Natural killer cell treated with Interleukin-12 subunit alpha and Interleukin-12 subunit beta and Interleukin-15 and Interleukin-18, amount 100 ng/mL, for 72 hours (primary cell): ENCODE data around the gene L1CAM. TPM values are rescaled to one million over a fixed set of nuclear protein-coding genes. Genes with fewer than 3 reads are reported as not detected.

ENCODE experiments used
- ATAC-seq, 2 donors: fragments of 150-1000 bp; cut with Tn5 transposase in 1 of 2; sonication (Bioruptor Pico), chemical (Tn5 transposase) in 1 of 2; 2 replicates each; pipeline ENCODE4 v1.10.0; 2021
- DNase-seq: peaks from one replicate; pipeline ENCODE4 v3.0.0; 2022; ENCODE audit warnings: low spot score
- H3K27ac Mint-ChIP-seq, 2 donors: 1 replicate in 1 of 2; 2 replicates in 1 of 2; pipeline ENCODE4 v1.8.0; 2022; ENCODE audit warnings: mixed read lengths in 2 of 2, mild to moderate bottlenecking in 1 of 2, moderate library complexity in 1 of 2
- H3K27me3 Mint-ChIP-seq, 2 donors: 1 replicate in 1 of 2; 2 replicates in 1 of 2; pipeline ENCODE4 v1.8.0; 2022; ENCODE audit warnings: mixed read lengths in 2 of 2
- H3K36me3 Mint-ChIP-seq: one replicate; pipeline ENCODE4 v1.8.0; 2022; ENCODE audit warnings: mixed read lengths
- H3K4me1 Mint-ChIP-seq, 2 donors: 1 replicate in 1 of 2; 2 replicates in 1 of 2; pipeline ENCODE4 v1.8.0; 2022; ENCODE audit warnings: low read depth in 2 of 2, mixed read lengths in 2 of 2, mild to moderate bottlenecking in 1 of 2
- H3K4me3 Mint-ChIP-seq: one replicate; pipeline ENCODE4 v1.8.0; 2022; ENCODE audit warnings: mixed read lengths
- H3K9me3 Mint-ChIP-seq: 2 replicates; pipeline ENCODE4 v1.8.0; 2022; ENCODE audit warnings: mixed read lengths
- total RNA-seq, 2 donors: library from RNA; stranded (reverse); gene quantifications; one replicate each; pipeline ENCODE4 v1.2.3, GENCODE V29; 2022

The L1CAM gene
- total RNA-seq, 2 donors from 2014 or later: 0.74 to 1.2 TPM

GRCh38 chrX:153903991-153904957 lies 18.3 kb upstream of the L1CAM start, which contains the start of gene AVPR2:
Gene AVPR2 (plus strand): TSS chrX:153904673. CDS start chrX:153905146, 473 bp downstream.
- Mint-ChIP-seq H3K36me3 (no peaks in the 10 kb centered on the region), H3K27ac (peak within 1 kb of the TSS; percentile 7 to 12), H3K27me3 (peaks cover 0 to 5% of the 10 kb centered on the region in 2 donors), H3K9me3 (no peaks in the 10 kb centered on the region), H3K4me1 (peaks cover 33 to 45% of the 10 kb centered on the region in 2 donors), H3K4me3 (peak within 1 kb of the TSS; percentile 22)
- no peak for ATAC-seq
- peak; percentile 59 for DNase-seq

GRCh38 chrX:153903238-153903980 lies 17.4 kb upstream of the L1CAM start:
- Mint-ChIP-seq H3K4me3 (peak overlapping the region; percentile 22), H3K9me3 (no peaks in the 10 kb centered on the region), H3K4me1 (peaks cover 33 to 48% of the 10 kb centered on the region in 2 donors), H3K36me3 (no peaks in the 10 kb centered on the region), H3K27ac (peak overlapping the region; percentile 7 to 12), H3K27me3 (peaks cover 0 to 8% of the 10 kb centered on the region in 2 donors)
- peak; percentile 51 for DNase-seq
- no peak for ATAC-seq

- Mint-ChIP-seq H3K9me3 (no peaks in the 10 kb centered on the region), H3K27me3 (peaks cover 0 to 8% of the 10 kb centered on the region in 2 donors), H3K4me3 (no peak overlapping the region), H3K27ac (no peak overlapping the region), H3K4me1 (peaks cover 33 to 48% of the 10 kb centered on the region in 2 donors), H3K36me3 (no peaks in the 10 kb centered on the region)
- ATAC-seq (no peak), DNase-seq (peak; percentile 16)
These were observed 16.4 kb upstream of the L1CAM start for GRCh38 chrX:153902385-153902784.

GRCh38 chrX:153901753-153902140 lies 15.8 kb upstream of the L1CAM start:
- Mint-ChIP-seq H3K9me3 (no peaks in the 10 kb centered on the region), H3K4me3 (peak overlapping the region; percentile 50), H3K4me1 (peaks cover 33 to 47% of the 10 kb centered on the region in 2 donors), H3K36me3 (no peaks in the 10 kb centered on the region), H3K27ac (peak overlapping the region; percentile 6 to 27), H3K27me3 (peaks cover 0 to 8% of the 10 kb centered on the region in 2 donors)
- peak; percentile 50 for DNase-seq
- no peak for ATAC-seq

GRCh38 chrX:153900831-153901752 lies 15.1 kb upstream of the L1CAM start:
- H3K36me3 Mint-ChIP-seq: no peaks in the 10 kb centered on the region
- H3K4me3 Mint-ChIP-seq: peak overlapping the region; percentile 50
- H3K27me3 Mint-ChIP-seq: peaks cover 0 to 8% of the 10 kb centered on the region in 2 donors
- peak overlapping the region; percentile 6 to 27 for H3K27ac Mint-ChIP-seq
- H3K9me3 Mint-ChIP-seq: no peaks in the 10 kb centered on the region
- H3K4me1 Mint-ChIP-seq: peaks cover 31 to 40% of the 10 kb centered on the region in 2 donors
- ATAC-seq: peak; percentile 85 to 92
- peak; percentile 83 for DNase-seq

GRCh38 chrX:153897899-153898298 lies 11.9 kb upstream of the L1CAM start:
- Mint-ChIP-seq H3K36me3 (no peaks in the 10 kb centered on the region), H3K4me1 (peaks cover 17 to 25% of the 10 kb centered on the region in 2 donors), H3K27me3 (peaks cover 0 to 18% of the 10 kb centered on the region in 2 donors), H3K27ac (no peak overlapping the region), H3K9me3 (no peaks in the 10 kb centered on the region), H3K4me3 (no peak overlapping the region)
- no peak for DNase-seq
- ATAC-seq: no peak

- Mint-ChIP-seq H3K27ac (no peak overlapping the region), H3K27me3 (peaks cover 8 to 30% of the 10 kb centered on the region in 2 donors), H3K36me3 (no peaks in the 10 kb centered on the region), H3K9me3 (no peaks in the 10 kb centered on the region), H3K4me3 (no peak overlapping the region), H3K4me1 (peaks cover 0 to 6% of the 10 kb centered on the region in 2 donors)
- ATAC-seq: no peak
- DNase-seq: no peak
These were observed 3.1 kb upstream of the L1CAM start for GRCh38 chrX:153889123-153889522.

- peaks cover 8 to 25% of the 10 kb centered on the region in 2 donors for H3K27me3 Mint-ChIP-seq
- no peak overlapping the region for H3K27ac Mint-ChIP-seq
- no peaks in the 10 kb centered on the region for H3K36me3 Mint-ChIP-seq
- H3K9me3 Mint-ChIP-seq: no peaks in the 10 kb centered on the region
- ATAC-seq (peak in 1 of 2 donors; percentile 24), DNase-seq (no peak)
- H3K4me1 Mint-ChIP-seq: peaks cover 0 to 4% of the 10 kb centered on the region in 2 donors
- H3K4me3 Mint-ChIP-seq: no peak overlapping the region
These were observed 2.4 kb upstream of the L1CAM start for GRCh38 chrX:153888344-153888743.

- Mint-ChIP-seq H3K4me1 (peaks cover 0 to 3% of the 10 kb centered on the region in 2 donors), H3K36me3 (no peaks in the 10 kb centered on the region), H3K4me3 (peak overlapping the region; percentile 32), H3K27me3 (peaks cover 11 to 18% of the 10 kb centered on the region in 2 donors), H3K27ac (no peak overlapping the region), H3K9me3 (no peaks in the 10 kb centered on the region)
- ATAC-seq (no peak), DNase-seq (no peak)
These were observed 1.4 kb upstream of the L1CAM start for GRCh38 chrX:153887385-153887784.

- H3K36me3 Mint-ChIP-seq: no peaks in the 10 kb centered on the region
These were observed 942 bp upstream of the L1CAM start for GRCh38 chrX:153886915-153887314.

GRCh38 chrX:153885208-153885787 lies 675 bp downstream of the L1CAM start:
- Mint-ChIP-seq H3K27ac (no peak overlapping the region), H3K27me3 (peaks cover 15 to 17% of the 10 kb centered on the region in 2 donors)
- no peak for DNase-seq

More at GRCh38 chrX:153886915-153887314, 942 bp upstream of the L1CAM start:
- DNase-seq: no peak
- Mint-ChIP-seq H3K9me3 (no peaks in the 10 kb centered on the region), H3K27me3 (peaks cover 15 to 18% of the 10 kb centered on the region in 2 donors), H3K27ac (no peak overlapping the region), H3K4me1 (peaks cover 0 to 6% of the 10 kb centered on the region in 2 donors), H3K4me3 (no peak overlapping the region)
- ATAC-seq: no peak

GRCh38 chrX:153884590-153884989 lies 1.4 kb downstream of the L1CAM start:
- peaks cover 0 to 6% of the 10 kb centered on the region in 2 donors for H3K4me1 Mint-ChIP-seq

More at GRCh38 chrX:153885208-153885787, 675 bp downstream of the L1CAM start:
- Mint-ChIP-seq H3K36me3 (no peaks in the 10 kb centered on the region), H3K4me1 (peaks cover 0 to 6% of the 10 kb centered on the region in 2 donors), H3K4me3 (peak overlapping the region; percentile 22), H3K9me3 (no peaks in the 10 kb centered on the region)
- ATAC-seq: no peak

More at GRCh38 chrX:153884590-153884989, 1.4 kb downstream of the L1CAM start:
- H3K36me3 Mint-ChIP-seq: no peaks in the 10 kb centered on the region
- ATAC-seq (no peak), DNase-seq (no peak)
- H3K27ac Mint-ChIP-seq: no peak overlapping the region
- H3K27me3 Mint-ChIP-seq: peaks cover 15 to 19% of the 10 kb centered on the region in 2 donors
- no peaks in the 10 kb centered on the region for H3K9me3 Mint-ChIP-seq
- no peak overlapping the region for H3K4me3 Mint-ChIP-seq
